GM19372 (cell line): Measurements from ENCODE around the gene MCC.

Experiments used
- ATAC-seq: cut with Tn5 transposase; IDR thresholded peaks from one replicate; pipeline ENCODE4 v1.9.1; 2021; ENCODE audit warnings: mild to moderate bottlenecking, low read depth, moderate library complexity; ENCODE audit not compliant: unreplicated experiment

MCC gene

DNA sequence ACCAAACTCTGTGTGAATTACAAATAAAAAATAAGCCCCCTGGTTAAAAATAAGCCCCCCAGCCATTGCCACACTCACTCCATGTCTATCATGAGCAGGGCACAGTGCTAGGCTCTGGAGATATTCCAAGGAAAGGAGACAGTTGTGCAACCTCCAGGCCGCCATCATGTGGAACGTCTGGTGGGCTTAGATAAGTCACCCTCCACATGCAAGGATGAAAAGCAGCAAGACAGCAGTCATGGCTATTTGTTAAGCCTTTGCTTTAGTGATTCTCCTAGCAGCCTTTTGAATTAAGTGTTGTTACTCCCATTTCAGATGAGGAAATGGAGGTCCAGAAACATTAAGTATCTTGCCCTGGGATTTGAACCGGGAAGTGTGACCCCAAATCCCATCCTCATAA is 416.9 kb downstream of the MCC start:
- ATAC-seq: no peak

DNA sequence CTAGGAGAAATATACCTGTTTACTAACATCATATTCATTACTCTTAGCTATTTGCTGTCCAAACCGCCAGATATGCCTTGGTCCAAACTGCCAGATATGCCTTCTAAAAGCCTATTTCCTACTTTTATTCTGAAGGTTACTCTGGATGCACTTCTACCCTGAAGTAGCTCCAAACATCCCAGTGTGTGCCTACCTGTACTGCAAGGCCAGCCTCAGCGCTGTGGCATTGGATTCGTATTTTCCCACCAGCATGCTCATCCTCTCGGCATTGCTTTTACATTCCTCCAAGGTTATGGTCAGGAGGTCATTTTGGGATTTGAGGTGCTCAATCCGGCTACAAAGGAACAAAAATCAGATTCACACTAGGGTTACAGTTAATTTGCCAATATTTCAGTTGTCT is 417.4 kb downstream of the MCC start:
- ATAC-seq: no peak

DNA sequence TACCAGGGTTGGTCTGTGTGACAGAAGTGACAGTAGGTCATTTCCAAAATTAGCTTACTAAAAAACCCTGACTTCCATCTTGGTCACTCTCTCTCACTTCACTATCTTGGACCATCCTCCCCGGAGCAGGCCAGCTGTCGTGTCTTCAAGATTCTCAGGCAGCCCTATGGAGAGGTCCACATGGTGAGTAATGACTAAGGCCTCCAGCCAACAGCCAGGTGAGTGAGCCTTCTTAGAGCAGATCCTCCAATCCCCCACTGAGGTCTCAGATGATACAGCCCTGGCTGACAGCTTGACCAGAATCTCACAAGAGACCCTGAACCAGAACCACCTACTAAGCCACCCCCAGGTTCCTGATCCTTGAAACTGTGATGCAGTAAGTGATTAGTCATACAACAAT is 419.7 kb downstream of the MCC start:
- no peak for ATAC-seq

GRCh38 chr5:113067635-113068344 is 420.5 kb downstream of the MCC start:
- no peak for ATAC-seq

- ATAC-seq: no peak
These were observed 422.6 kb downstream of the MCC start for GRCh38 chr5:113065626-113066025.

- ATAC-seq: no peak
These were observed 423.4 kb downstream of the MCC start for GRCh38 chr5:113064806-113065205.

- no peak for ATAC-seq
These were observed 424.3 kb downstream of the MCC start for GRCh38 chr5:113063927-113064326.

DNA sequence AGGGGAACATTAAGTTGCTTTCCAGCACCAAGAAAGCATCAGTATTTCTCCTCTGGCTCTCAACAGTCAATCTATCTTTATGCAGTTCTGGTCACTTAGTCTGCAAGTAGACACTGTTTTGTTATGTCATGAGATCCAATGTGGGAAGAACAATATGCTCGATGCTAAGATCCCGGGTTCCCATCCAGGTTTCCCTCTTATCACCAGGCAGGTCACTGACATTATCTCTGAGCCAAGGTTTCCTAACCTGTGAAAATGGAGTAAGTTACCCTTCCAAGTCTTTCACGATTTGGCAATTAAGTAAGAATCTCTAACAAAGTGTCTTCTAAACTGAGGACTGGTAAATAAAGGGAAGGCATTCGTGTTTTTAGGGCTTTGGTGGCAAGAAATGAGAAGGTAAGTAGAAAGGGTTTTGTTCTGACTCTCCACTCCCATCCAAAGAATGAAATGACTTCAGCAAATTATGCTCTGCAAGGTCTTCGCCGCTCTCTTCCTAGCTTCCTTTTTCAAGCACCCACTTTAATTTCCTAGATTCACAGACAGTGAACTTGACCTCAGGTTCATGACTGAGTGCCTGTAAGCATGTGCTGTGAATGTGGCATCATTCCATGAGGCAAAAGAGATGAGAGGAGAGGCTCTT is 425.3 kb downstream of the MCC start:
- no peak for ATAC-seq

DNA sequence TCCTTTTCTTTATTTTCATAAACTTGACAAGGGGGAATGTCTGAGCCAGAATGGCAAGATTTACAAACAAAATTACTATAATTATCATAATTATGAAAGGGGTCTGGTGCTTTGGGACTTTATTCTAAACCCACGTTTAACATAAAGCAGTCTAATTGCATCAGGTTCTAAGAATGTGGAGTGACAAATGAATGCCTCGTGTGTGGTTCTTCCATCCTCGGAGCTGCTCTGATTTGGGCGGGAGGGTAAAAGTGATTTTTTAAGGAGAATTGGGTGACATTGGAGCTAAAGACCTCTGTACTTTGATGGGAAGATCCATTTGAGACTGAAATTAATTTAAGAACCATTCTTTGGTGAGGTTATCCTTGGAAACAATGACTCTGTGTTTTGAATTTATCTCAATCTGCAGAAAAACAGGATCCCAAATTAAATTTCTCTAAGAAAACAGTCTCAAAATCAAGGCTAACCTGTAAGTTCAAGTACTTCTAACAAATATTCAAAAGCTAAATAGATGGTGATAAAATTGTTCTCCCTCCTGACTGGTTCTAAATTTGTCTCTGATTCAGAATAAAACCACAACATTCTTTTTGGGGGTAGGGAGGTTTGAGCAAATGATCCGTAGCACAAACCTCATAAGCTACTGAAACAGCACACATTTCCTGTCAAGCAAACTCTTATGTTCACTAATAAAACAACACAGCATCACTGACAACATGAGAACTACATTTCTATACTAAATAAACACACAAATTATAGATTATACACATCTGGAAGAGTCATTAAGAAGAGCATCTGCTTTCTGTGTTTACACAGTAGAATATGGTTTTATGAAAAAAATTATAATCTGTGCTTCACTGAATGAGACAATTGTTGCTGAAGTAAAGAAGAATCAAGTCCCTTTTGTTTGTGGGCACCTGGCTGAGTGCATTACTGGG is 426.1 kb downstream of the MCC start:
- no peak for ATAC-seq

DNA sequence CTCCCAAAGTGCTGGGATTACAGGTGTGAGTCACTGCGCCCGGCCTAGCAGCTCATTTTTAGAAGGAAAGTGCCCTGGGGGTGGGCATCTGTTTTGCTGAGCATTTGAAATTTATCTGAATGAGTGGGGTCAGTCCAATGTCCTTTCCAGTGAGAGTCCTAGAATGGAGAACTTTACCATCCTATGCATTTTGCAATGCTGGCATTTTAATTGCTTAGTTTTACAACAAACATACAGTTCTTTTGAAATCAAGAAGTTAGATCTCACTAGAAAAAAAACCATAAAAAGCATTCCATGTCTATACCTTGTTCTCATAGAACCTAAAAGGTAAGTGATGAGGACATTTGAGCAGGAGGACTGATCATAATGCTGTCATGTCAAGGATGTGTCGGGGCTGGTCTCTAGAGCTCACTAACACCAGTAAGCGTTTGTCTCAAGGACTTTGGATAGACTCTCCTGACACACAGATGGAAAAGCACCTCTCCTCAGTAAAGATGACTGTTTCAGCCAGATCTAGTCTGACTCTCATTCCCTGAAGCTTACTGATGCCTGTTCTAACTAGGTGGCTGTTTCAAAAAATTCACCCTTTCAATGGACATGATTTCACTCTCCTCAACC is 427.7 kb downstream of the MCC start:
- ATAC-seq: no peak

DNA sequence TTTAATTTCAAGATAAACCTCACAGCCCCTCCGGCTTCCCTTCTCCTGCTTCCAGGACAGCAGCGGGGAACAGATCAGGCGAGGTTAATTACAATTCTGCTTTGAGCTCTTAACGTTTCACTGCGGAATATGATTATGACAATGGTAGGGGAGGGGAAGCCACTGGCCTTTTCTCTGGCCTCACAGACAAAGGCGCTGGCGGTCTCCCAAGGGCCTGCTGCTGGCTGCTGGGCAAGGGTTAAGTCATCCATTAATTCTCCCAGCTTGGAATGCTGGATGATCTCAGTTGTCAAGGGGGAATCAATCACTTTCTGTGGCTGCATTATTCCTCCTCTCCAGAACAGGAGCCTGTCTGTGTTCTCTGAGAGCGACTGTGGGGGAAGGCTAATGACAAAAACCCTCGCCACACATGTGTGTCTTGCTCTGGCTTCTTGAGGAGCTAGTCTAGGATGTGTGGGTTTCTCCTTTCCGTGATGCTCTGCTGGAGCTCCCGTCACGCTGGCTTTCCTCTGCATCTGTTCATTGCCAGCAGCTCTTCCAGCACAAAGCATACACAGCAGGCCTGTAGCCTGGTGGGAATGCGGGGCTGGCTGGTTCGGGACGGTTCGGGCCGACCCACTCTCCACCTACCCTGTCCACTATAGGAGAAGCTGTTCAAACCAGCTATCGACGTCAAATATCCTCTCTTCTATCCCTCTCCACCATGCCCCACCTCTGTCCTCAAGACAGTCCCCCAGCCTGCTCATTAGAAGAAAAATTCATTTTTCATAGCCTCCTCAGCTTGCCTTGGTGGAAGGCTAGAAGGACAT is 428.8 kb downstream of the MCC start:
- no peak for ATAC-seq

DNA sequence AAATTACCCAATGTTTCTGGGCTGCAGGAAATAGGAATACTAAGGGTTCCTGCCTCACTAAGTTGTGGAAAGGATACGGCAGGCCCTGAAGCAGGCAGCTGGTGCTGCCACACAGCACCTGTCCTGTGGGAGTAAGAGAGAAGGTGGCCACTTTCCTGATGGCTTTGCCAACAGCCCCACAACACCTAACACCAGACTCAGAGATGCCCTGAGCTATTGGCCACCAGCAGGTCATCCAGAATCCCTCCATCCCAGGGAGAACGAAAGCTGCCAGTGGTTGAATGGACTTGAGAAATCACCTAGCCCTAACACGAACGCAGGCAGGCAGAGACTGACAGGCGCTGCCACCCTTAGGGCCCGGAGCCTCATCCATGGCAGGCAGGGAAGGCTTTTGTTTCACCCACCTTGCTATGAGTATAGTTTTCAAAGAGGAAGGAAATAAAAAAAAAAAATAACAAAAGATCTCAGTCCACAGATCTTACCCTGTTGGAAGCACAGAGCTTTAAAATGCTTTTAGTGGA is 429.5 kb downstream of the MCC start:
- no peak for ATAC-seq

DNA sequence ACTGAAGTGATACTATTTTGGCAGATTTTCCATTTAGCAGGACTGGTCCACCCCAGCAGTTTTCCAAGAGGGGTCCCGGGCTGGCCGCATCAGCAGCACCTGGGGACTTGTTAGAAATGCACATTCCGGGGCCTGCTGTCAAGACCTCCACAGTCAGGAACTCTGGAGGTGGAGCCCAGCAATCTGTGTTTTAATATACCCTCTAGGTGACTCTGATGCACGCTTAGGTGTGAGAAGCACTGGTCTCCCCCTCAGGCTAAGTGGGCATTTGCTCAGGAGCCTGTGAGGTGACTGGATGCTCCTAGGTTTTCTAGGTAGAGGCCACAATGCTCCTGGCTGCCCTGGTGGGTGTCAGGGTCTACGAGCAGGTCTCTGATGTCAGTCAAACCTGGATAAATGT is 430.0 kb downstream of the MCC start:
- ATAC-seq: no peak

DNA sequence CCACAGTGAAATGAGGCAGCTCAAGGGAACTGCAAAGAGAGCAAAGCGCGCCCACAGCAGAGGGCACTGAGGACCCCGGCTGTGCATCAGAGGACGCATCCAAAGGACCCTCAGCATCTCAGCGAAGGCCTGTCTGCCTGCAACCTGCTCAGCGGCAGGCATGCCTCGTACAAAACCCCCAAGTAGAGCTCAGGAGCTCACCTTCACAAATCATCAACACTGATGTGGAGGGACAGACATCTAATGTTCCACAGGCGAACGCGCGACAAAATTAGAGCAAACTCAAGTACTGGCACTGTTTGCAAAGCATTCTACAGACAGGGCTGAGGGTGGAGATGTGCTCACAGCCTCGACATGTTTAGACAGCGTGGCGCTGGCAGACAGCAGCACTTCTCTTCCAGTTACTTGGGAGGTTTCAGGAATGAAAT is 430.7 kb downstream of the MCC start:
- no peak for ATAC-seq

- ATAC-seq: no peak
These were observed 431.3 kb downstream of the MCC start for GRCh38 chr5:113056988-113057387.

DNA sequence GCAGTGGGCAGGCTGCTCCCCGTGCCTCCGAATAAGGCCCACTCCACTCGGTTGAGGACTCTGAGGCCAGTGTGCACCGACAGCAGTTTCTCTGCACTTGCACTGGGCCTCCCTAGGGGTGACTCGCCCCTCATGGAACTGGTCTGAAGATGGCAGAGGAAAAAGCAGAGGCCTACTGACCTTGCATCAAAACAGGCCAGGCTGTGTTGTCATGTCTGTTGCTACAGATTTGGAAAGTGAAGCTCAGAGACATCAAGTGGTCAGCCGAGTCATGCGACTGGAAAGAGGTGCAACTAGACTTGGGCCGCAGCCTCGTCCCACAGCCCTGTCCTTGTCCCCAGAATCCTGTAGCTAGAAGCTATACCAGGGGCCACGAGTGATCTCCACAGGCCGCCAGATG is 433.4 kb downstream of the MCC start:
- ATAC-seq: no peak

- ATAC-seq: no peak
These were observed 434.7 kb downstream of the MCC start for GRCh38 chr5:113053511-113053995.

- no peak for ATAC-seq
These were observed 436.0 kb downstream of the MCC start for GRCh38 chr5:113052041-113052795.
